Loucy (cell line): ENCODE results near the gene DHRSX.

Source experiments
- CTCF ChIP-seq: fragments of 200-600 bp; sonication (generic); conservative IDR thresholded peaks from 2 replicates; pipeline ENCODE4 v1.5.1; 2014; ENCODE audit warnings: mild to moderate bottlenecking, antibody characterized with exemption, low read length
- EZH2phosphoT487 ChIP-seq: fragments of 200-600 bp; IDR thresholded peaks from 2 replicates; pipeline ENCODE4 v1.6.1; 2018; ENCODE audit warnings: antibody characterized with exemption, mild to moderate bottlenecking, moderate library complexity, borderline replicate concordance

GRCh38 chrX:2413969-2414368 lies 86.8 kb downstream of the DHRSX start:
- TF ChIP-seq CTCF (no peak), EZH2phosphoT487 (no peak)
